Measurements from ENCODE around the gene C1QA.

DNA sequence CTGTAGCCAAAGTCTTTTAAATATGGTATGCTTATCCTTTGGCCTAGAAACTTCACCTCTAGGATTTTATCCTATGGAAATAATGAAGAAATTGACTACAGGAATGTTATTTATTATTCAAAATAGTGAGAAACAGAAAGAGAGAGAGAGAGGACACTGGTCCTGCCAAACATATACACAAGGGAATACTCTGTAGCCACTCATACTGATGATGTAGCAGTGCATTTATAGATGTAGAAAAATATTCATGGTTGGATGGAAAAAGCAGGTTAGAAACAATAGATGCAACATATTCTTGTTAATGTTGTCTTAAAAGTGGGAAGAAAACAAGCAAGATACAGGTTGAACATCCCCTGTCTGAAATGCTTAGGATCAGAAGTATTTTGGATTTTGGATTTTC is 52.0 kb downstream of the C1QA start:
- TF ChIP-seq POLR2AphosphoS5 (IDR thresholded peaks at IDR 0.05) (no peak), EP300 (IDR thresholded peaks at IDR 0.05) (no peak)
- TF ChIP-seq, protein P1, sequence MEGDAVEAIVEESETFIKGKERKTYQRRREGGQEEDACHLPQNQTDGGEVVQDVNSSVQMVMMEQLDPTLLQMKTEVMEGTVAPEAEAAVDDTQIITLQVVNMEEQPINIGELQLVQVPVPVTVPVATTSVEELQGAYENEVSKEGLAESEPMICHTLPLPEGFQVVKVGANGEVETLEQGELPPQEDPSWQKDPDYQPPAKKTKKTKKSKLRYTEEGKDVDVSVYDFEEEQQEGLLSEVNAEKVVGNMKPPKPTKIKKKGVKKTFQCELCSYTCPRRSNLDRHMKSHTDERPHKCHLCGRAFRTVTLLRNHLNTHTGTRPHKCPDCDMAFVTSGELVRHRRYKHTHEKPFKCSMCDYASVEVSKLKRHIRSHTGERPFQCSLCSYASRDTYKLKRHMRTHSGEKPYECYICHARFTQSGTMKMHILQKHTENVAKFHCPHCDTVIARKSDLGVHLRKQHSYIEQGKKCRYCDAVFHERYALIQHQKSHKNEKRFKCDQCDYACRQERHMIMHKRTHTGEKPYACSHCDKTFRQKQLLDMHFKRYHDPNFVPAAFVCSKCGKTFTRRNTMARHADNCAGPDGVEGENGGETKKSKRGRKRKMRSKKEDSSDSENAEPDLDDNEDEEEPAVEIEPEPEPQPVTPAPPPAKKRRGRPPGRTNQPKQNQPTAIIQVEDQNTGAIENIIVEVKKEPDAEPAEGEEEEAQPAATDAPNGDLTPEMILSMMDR (IDR thresholded peaks at IDR 0.05), result no peak
